ENCODE measurements around the gene RAI1. TPM values are rescaled to one million over a fixed set of nuclear protein-coding genes. Genes with fewer than 3 reads are reported as not detected.

The RAI1 gene
- total and polyA plus RNA-seq, 2 of the 8 experiments (the other 6 are each of a cell fraction or from before 2014, with no cell fraction given) = 0.39 to 1.2 TPM

DNA sequence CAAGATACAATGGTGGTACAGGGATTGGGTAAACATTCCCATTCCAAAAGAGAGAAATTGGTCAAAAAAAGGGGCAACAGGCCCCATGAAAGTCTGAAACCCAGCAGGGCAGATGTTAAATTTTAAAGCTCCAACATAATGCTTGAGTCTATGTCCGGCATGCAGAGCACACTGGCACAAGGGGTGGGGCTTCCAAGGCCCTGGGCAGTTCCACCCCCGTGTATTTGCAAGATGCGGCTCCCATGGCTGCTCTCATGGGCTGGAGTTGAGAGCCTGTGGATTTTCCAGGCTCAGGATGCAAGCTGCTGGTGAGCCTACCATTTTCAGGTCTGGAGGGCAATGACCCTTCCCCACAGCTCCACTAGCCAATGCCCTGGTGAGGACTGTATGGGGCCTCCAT lies 27.9 kb upstream of the RAI1 start:
- 86% methylated on average over 3 of the region's 3 CpGs; no CpG with 5 or more reads in 1 of the 2 experiments for WGBS, 2 experiments (ENCODE audit: extremely low coverage in 1 of 2, insufficient coverage in 1 of 2, insufficient read length in 1 of 2, insufficient replicate concordance in 2 of 2, low coverage in 1 of 2, low lambda C conversion rate in 2 of 2, missing lambda C conversion rate in 1 of 2)
- H4K8ac ChIP-seq (ENCODE audit: extremely low read depth, insufficient read depth, low read length) = no peak overlapping the region
- H2AK5ac ChIP-seq (ENCODE audit: low read depth, low read length) = no peak overlapping the region
- no peak overlapping the region for H2AFZ ChIP-seq (ENCODE audit: low read length)
- H4K5ac ChIP-seq (ENCODE audit: insufficient read length, low read depth, low read length) = no peak overlapping the region
- no peaks in the 10 kb centered on the region for H3K36me3 ChIP-seq (ENCODE audit: control insufficient read depth in 2 of 4, insufficient read depth in 4 of 4, low read length in 3 of 4)
- ChIA-PET POLR2A (ENCODE audit: partially characterized antibody) (no interaction called here), CTCF (ENCODE audit: partially characterized antibody) (interaction anchor here (1.0 to 2.1 kb wide), 5 partner anchors 8 to 266 kb away, joined by 3 to 15 read pairs (median 3); no protein-coding TSS in a partner anchor)
- H3K4me1 ChIP-seq (replicated peaks in 1 of 4; ENCODE audit: control insufficient read depth in 3 of 4, insufficient read depth in 4 of 4, low read length in 3 of 4) = no peaks in the 10 kb centered on the region
- no peak for DNase-seq (ENCODE audit: low read depth in 1 of 2, low spot score in 2 of 2)
- H2BK12ac ChIP-seq (ENCODE audit: low read depth, low read length) = no peak overlapping the region
- no peak for FAIRE-seq
- no peak overlapping the region for H3K56ac ChIP-seq (replicated peaks; ENCODE audit: insufficient read length, low read depth, low read length)
- no peaks in the 10 kb centered on the region for H3K23me2 ChIP-seq (ENCODE audit: low read depth, low read length)
- H3K18ac ChIP-seq (ENCODE audit: extremely low read depth, low read length) = no peak overlapping the region
- no peak overlapping the region for H3K14ac ChIP-seq (ENCODE audit: insufficient read length)
- no peaks in the 10 kb centered on the region for H4K20me1 ChIP-seq (replicated peaks in 1 of 2; ENCODE audit: control insufficient read depth in 1 of 2, insufficient read depth in 2 of 2, low read length in 2 of 2)
- no peak overlapping the region for H3K23ac ChIP-seq (ENCODE audit: insufficient read length)
- no peaks in the 10 kb centered on the region for H3K79me2 ChIP-seq (ENCODE audit: control insufficient read depth in 1 of 2, insufficient read depth in 2 of 2, low read length in 2 of 2)
- no peaks in the 10 kb centered on the region; a peak in 1 of 7 replicates for H3K27me3 ChIP-seq (replicated peaks in 1 of 4; ENCODE audit: control insufficient read depth in 3 of 4, extremely low read depth in 1 of 4, insufficient read depth in 3 of 4, low read length in 3 of 4)
- no peaks in the 10 kb centered on the region for H3K79me1 ChIP-seq (ENCODE audit: low read depth, low read length)
- no peak overlapping the region for H3K4ac ChIP-seq (replicated peaks; ENCODE audit: insufficient read length, low read depth, low read length)
- no peak overlapping the region for H2BK5ac ChIP-seq (ENCODE audit: low read depth, low read length)
- no peak overlapping the region for H2BK120ac ChIP-seq (replicated peaks; ENCODE audit: low read depth, low read length)
- no peak overlapping the region for H3K9ac ChIP-seq (replicated peaks in 1 of 4; ENCODE audit: extremely low read depth in 1 of 4, low read depth in 3 of 4, low read length in 3 of 4)
- no peak overlapping the region for H2BK20ac ChIP-seq (ENCODE audit: low read length)
- no peak overlapping the region for H3K4me2 ChIP-seq (ENCODE audit: insufficient read depth in 1 of 2, low read depth in 2 of 2, low read length in 2 of 2)
- peaks cover 5 to 12% of the 10 kb centered on the region in 2 experiments; a peak in 2 of 4 replicates for H3K9me3 ChIP-seq (ENCODE audit: insufficient read depth in 2 of 2, low read depth in 1 of 2, low read length in 1 of 2)
- H2BK15ac ChIP-seq (ENCODE audit: low read length) = no peak overlapping the region
- no peak overlapping the region for H3K27ac ChIP-seq (ENCODE audit: low read depth, low read length)
- H3K4me3 ChIP-seq (ENCODE audit: extremely low read depth in 1 of 4, insufficient read depth in 2 of 4, low read depth in 3 of 4, low read length in 4 of 4) = no peak overlapping the region
- no peak overlapping the region for H4K91ac ChIP-seq (replicated peaks; ENCODE audit: insufficient read length, low read length)
- TF ChIP-seq KDM1A (IDR thresholded peaks at IDR 0.05; ENCODE audit: borderline replicate concordance, low read length) (no peak), BRCA1 (IDR thresholded peaks at IDR 0.05; ENCODE audit: low read depth, low read length) (no peak), SIX5 (IDR thresholded peaks at IDR 0.05; ENCODE audit: low read depth, low read length) (no peak), FOSL1 (IDR thresholded peaks at IDR 0.05; ENCODE audit: insufficient read depth, low read depth, low read length) (no peak), NANOG (IDR thresholded peaks at IDR 0.05; ENCODE audit: insufficient read depth, low read depth, low read length, poor library complexity, severe bottlenecking) (no peak), RFX5 (IDR thresholded peaks at IDR 0.05; ENCODE audit: borderline replicate concordance, low read depth, low read length) (no peak), POLR2AphosphoS5 (IDR thresholded peaks at IDR 0.05; ENCODE audit: low read depth, low read length) (no peak), SIN3A (conservative IDR thresholded peaks at IDR 0.05 in 1 of 2, IDR thresholded peaks at IDR 0.05 in 1 of 2; ENCODE audit: low read depth in 1 of 2, low read length in 2 of 2) (no peak), SAP30 (IDR thresholded peaks at IDR 0.05; ENCODE audit: insufficient read depth, insufficient replicate concordance, low read length) (no peak), CTBP2 (IDR thresholded peaks at IDR 0.05; ENCODE audit: borderline replicate concordance, insufficient read depth, insufficient read length, low read length) (no peak), SIRT6 (IDR thresholded peaks at IDR 0.05; ENCODE audit: low read length) (no peak), BCL11A (IDR thresholded peaks at IDR 0.05; ENCODE audit: low read depth in 2 of 2, low read length in 2 of 2) (no peak), SRF (IDR thresholded peaks at IDR 0.05; ENCODE audit: low read depth, low read length) (no peak), SP4 (IDR thresholded peaks at IDR 0.05; ENCODE audit: low read length) (no peak), ASH2L (IDR thresholded peaks at IDR 0.05; ENCODE audit: low read length) (no peak), POLR2A (IDR thresholded peaks at IDR 0.05; ENCODE audit: control extremely low read depth in 1 of 2, low read depth in 2 of 2, low read length in 2 of 2) (no peak)

Data from H1 (cell line).